Activated CD8-positive, alpha-beta memory T cell treated with anti-CD3 and anti-CD28 coated beads for 4 hours (primary cell): ENCODE measurements around the gene OSBPL2.

Experiments used
- DNase-seq, 2 donors: peaks; one replicate each; pipeline ENCODE4 v3.0.0-alpha.2; 2020; ENCODE audit warnings: low read depth in 2 of 2

Gene OSBPL2

DNA sequence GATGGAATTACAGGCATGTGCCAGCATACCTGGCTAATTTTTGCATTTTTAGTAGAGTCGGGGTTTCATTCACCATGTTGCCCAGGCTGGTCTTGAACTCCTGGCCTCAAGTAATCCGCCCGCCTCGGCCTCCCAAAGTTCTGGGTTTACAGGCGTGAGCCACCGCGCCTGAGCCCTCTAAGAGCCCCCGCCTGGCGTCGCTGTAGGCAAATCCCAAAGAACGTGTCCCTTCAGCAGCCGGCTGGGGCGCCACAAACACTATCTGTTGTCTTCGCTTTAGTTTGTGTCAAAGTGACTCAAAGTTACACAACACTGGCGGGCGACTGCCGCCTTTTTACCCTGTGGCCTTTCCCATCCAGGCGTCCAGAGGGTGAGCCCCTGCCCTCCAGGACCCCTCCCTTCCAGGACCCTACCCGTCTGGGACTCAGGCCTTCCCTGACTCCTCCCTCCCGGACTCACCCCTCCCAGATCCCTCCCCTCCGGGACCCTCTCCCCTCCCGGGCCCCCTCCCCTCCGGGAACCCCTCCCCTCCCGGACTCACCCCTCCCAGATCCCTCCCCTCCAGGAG, 63.5 kb downstream of the OSBPL2 start:
- peak; percentile 66 to 71 for DNase-seq

DNA sequence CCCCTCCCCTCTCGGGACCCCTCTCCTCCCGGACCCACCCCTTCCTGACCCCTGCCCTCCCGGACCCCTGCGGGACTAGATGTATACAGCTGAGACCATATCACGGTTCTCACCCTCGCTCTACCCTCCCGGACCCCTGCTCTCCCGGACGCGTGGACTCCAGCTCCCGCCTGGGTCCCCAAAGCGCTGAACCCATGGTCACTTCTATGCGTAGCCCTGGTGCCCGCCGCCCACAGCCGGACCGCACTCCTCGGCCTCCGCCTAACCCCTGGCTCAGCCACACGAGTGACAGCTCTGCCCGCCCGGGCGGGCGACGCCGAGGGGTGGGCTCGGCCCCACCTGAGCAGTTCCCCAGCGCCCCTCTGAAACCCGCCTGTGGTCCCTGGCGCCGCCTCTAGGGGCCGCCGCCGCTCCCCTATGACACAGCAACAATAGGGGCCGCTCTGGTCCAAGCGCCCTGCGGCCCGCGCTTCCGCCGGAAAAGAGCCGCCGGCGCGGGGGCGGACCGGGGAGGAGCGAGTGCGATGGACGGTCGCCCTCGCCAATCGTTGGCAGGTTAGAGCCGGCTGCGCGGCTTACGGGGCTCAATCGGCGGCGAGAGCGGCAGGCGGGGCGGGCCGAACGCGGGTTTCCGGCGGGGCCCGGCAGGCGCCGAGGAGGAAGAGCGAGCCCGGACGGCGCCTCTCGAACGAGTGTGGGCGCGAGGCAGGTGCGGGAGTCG, 64.2 kb downstream of the OSBPL2 start, which contains the start of gene ADRM1:
ADRM1 (plus strand) TSS at position 657 of the 721 bp plus-strand sequence. CDS start 572 bp downstream, outside the sequence.
- peak; percentile 89 to 92 for DNase-seq

DNA sequence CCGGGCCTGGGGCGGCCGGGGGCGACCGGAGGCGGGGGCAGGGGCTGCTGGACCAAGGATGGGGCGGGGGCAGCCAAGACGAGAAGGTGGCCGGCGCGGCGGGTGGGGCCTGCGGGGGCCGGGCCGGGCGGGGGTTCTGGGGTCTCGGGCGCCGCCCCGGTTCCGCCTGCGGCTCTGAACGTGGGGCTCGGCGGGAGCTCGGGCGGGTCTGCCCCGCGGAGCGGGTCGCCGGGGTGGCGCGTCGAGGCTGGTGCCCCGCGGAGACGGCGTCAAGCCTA, 64.7 kb downstream of the OSBPL2 start:
- no peak for DNase-seq

DNA sequence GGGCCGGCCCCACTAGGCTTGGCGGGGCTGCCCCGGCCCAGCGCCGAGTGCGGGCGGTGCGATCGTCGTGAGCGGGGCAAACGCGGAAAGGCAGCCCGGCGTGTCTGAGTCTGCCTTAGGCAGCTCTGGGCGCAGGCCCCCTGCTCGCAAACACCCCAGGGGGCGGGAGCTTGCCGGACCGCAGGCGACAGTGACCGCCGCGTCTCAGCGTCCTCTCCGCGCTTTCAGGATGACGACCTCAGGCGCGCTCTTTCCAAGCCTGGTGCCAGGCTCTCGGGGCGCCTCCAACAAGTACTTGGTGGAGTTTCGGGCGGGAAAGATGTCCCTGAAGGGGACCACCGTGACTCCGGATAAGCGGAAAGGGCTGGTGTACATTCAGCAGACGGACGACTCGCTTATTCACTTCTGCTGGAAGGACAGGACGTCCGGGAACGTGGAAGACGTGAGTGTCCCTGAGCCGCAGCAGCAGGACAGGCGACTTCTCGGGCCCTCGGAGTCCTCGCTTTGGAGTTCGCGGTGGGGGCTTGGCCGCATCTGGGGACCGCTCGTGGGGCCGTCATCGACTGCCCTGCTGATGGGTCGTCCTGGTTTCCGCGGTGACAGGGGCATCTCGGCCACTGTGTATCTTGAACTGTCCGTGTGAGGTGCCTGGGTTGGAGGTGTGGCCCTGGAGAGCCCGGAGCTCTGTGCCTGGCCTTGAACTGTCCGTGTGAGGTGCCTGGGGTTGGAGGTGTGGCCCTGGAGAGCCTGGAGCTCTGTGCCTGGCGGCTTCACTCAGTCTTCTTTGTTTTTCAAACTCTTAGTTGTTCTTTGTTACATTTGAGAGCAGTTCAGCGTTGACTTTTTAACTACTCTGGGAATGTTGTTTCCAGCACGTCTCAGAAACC, 65.3 kb downstream of the OSBPL2 start:
- DNase-seq: no peak

DNA sequence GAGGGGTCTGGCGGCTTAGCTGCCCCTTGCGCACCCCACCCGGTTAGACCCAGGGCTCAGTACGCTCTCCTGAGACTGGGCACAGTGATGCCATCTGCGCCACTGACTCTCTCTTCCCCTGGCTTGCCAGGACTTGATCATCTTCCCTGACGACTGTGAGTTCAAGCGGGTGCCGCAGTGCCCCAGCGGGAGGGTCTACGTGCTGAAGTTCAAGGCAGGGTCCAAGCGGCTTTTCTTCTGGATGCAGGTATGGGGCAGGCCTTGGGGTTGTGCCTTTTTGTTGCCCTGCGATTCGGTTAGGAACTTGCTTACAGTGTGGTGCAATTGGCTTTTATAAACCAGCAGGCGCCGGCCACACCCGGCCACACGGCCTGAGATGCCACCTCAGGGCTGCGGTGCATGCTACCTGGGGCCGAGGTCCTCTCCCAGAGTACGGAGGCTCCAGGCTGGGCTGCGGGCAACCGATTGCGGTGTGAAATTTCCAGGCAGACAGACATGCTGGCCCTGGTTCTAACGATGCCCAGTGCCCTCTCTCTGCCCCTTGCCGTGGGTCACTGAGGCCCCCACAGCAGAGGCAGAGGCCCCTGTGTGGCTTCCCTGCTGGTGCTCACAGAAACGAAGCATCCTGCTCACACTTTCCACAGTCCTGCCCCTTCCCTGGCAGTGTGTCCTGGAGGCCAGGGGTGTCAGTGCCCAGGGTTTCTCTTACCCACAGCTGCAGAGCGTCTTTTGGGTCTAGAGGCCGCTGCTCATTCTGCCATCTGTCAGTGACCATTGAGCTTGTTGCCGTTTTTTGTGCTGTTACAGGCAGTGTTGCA, 66.2 kb downstream of the OSBPL2 start:
- no peak for DNase-seq

DNA sequence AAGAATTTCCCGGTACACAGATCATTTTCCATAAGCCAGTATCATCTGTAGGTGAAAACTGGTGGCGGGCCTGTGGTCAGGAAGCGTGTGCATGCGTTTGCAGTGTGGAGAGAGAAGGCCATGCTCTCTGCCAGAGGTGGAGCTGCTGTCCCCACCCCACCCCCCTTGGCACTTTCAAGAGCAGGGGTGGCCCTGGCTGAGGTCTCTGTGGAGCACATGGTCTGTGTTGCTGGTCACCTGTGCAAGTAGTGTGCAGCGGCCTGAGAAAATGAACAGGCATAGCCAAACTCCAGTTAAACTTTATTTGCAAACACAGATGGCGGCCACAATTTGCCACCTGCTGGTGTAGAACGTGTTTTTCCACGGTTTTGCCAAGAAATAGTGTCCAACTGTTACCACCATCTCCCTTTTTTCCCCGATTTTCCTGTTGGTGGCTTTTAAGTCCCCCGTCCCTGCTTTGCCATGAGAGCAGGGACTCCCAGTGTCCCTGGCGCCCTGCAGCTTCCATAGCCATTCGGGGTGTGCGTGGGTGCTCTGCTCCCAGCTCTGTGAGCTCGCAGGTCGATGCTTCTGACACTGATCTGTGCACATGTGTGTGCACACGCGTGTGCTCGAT, 66.9 kb downstream of the OSBPL2 start:
- no peak for DNase-seq

DNA sequence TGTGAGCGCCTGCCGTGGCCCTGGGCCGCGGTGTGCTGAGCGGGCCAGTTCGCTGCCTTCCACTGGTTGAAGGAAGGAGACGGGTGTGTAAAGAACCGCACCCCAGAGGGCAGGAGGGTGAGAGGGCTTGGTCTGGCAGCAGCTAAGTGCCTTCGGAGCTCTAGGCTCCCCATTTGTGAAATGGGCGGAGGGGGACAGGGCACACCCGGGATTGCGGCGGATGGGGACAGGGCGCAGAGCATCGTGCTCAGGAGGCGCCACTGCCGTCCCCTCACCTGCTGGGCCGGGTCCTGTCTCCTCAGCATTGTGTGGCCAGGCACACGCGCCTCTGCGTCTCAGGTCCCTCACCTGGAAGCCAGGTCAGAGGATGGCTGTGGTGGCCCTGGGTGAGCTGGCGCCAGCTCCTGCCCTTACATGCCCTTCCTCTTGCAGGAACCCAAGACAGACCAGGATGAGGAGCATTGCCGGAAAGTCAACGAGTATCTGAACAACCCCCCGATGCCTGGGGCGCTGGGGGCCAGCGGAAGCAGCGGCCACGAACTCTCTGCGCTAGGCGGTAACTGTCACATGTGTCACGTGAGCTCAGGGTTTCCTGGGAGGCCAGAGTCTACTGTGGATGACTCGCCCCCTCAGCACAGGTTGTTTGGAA, 67.6 kb downstream of the OSBPL2 start:
- DNase-seq: no peak

DNA sequence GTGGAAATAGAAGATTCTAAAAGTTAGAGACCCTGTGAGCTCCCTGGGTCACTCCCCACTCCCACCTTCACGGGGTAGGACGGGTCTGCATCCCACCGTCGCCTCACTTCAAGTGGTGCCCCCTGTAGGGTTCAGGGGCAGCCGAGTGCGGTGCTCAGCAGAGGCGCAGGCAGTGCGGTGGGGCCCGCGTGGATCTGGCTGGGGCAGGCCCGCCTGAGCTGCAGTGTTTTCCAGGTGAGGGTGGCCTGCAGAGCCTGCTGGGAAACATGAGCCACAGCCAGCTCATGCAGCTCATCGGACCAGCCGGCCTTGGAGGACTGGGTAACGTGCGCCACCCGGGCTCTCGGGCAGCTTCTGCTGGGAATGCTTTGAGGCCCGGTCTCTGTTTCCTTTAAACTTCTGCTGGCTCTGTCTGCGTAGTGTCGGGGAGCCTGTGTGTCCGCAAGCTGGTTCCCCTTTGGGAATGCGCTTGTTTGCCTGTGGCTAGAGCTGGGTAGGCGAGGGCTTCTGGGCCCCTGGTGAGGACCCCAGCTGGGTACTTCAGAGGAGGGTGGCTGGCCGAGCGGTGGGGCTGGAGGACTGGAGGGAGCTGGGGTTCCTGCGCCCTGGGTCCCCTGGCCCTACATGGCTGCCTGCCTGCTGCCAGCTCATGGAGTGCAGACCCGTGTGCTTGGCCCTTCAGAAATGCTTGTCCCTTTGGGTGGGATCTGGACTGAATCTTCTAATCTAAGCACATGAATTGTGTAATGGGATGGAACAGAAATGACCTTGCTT, 68.3 kb downstream of the OSBPL2 start:
- no peak for DNase-seq

DNA sequence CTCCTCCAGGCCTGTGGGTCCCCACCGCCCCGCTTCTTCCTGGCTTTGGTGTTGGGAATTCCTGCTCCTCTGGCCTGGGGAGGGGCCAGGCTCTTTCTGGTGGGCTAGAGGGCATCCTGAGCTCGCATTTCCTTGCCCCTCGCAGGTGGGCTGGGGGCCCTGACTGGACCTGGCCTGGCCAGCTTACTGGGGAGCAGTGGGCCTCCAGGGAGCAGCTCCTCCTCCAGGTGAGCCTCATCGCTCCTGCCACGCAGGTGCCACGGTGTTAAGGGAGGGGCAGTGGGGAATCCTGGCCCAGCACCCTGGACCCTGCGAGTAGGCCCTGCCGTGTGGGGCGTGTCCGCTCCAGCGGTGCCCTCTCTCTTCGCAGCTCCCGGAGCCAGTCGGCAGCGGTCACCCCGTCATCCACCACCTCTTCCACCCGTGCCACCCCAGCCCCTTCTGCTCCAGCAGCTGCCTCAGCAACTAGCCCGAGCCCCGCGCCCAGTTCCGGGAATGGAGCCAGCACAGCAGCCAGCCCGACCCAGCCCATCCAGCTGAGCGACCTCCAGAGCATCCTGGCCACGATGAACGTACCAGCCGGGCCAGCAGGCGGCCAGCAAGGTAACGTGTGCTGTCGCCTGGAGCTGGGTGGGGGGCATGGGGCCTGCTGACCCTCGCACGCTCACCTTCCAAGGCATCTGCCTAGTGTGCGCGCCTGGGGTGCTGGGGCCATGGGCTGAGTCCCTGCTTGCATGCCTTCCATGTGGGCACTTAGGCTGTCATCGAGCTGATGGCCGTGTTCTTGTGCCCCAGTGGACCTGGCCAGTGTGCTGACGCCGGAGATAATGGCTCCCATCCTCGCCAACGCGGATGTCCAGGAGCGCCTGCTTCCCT, 69.1 kb downstream of the OSBPL2 start:
- no peak for DNase-seq

DNA sequence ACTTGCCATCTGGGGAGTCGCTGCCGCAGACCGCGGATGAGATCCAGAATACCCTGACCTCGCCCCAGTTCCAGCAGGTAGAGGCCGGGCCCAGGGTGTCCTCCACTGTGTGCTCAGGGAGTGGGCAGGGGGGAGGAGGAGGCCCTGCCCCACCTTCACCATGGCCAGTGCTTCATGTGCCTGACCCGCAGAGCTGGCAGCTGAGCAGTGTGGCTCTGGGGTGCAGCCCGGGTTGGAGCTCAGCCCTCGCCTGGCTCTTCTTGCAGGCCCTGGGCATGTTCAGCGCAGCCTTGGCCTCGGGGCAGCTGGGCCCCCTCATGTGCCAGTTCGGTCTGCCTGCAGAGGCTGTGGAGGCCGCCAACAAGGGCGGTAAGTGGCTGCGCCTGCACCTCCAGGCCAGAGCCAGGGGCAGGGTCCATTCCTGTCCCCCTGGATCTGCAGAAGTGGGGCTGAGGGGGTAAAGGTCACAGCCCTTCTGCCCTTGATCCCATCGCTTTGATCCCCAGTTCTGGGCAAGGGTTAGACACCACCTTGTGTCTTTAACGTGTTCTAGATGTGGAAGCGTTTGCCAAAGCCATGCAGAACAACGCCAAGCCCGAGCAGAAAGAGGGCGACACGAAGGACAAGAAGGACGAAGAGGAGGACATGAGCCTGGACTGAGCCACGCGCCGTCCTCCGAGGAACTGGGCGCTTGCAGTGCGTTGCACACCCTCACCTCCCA, 69.9 kb downstream of the OSBPL2 start:
- DNase-seq: no peak

DNA sequence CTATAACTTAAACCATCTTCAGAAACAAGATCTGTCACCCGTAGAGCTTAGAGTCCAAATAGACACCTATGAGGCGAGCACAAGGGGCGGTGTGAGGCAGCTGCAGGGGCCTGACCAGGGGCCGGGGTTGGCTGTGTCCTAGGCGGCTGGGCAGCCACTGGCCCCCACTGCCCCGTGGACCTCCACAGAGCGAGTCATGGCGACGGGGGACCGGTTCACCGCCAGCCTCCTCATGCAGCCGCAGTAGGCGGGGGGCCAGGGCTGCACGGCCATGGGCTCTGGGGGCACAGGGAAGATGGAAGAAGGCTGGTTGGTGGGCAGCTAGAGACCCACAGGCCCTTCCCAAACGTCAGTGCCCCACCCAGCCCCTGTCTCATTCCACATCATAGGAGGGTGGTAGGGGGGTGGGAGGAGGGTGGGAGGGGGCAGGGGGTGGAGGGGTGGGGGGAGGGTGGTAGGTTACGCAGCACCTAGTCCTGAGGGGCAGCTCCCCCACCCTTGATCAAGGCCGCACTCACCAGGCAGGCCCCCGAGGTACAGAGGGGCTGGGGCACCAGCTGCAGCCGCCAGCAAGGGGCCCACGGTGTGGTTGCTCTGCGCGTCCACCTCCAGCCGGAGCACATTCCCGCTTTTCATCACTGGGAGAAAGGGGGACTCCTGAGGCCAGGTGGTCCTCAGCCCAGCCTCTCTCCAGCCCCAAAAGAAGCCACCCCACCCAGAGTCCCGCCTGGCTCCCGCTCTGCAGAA, 71.0 kb downstream of the OSBPL2 start:
- DNase-seq: no peak

DNA sequence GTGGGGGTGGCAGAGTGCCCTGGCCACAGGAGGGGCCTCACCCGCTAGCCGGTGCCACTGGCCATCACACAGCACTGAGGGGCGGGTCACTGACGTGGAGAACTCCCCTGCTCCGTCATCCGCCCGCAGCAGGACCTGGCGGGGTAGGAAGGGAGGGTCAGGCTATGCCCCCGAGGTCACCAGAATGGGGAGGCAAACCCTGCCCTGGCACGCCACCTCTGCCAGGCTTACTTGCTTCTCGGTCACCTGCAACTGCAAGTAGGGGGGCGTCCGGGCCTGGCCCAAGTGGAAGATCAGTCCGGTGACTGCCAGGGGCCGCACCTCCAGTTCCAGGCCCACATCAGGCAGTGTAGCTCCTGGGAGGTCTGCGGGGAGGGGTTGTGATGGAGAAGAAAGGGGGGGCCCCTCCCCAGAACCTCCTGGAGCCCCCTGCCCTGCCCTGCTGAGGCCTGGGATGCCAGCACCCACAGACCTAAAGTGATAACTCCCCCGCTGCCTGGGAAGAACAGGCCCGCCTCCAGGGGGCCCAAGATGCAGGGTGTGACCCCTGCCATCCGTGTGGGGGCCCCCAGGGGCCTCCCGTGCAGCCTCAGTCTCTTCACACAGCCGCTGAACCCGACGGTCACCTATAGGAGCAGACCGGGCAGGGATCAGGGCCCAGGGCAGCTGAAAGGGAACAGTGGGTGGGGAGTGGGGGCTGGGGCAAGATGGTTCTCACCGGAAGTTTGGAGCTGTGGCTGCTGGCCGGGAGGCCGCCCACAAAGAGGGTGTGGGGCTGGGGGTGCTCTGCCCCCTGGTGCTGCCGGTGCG, 71.8 kb downstream of the OSBPL2 start:
- DNase-seq: no peak

DNA sequence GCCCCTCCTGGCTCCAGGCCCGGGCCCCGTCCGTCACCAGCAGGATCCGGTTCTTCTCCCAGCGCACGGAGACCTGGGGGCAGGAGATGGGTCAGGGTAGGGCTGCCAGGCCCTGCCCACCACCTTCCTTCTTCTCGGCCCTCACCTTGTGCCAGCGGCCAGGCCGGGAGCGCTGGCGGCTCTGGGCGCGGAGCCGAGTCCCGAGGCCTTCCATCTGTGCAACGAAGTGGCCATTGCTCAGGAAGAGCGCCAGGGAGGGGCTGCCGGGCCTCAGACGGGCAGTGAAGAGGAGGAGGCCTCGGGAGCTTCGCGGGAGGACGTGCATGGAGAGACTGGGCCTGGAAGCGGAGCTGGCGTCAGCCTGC, 72.4 kb downstream of the OSBPL2 start:
- DNase-seq: no peak

DNA sequence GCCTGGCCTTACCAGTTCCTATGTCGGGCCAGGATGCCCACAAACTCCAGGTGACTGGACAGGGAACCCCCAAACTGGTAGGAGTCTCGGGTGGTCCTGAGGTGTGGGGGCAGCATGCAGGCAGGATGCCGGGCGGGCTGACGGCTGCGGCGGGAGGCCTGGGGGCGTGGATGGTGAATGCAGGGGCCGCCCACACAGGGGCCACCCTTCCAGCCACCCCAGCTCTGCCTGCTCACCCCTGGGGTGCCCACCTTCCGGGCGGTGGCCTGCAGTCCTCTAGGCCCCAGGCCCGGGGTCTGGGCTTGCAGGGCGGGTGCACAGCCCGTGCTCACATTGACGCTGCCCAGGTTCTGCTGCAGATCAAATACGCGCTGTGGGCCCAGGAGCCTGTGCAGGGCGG, 72.8 kb downstream of the OSBPL2 start:
- DNase-seq: no peak

DNA sequence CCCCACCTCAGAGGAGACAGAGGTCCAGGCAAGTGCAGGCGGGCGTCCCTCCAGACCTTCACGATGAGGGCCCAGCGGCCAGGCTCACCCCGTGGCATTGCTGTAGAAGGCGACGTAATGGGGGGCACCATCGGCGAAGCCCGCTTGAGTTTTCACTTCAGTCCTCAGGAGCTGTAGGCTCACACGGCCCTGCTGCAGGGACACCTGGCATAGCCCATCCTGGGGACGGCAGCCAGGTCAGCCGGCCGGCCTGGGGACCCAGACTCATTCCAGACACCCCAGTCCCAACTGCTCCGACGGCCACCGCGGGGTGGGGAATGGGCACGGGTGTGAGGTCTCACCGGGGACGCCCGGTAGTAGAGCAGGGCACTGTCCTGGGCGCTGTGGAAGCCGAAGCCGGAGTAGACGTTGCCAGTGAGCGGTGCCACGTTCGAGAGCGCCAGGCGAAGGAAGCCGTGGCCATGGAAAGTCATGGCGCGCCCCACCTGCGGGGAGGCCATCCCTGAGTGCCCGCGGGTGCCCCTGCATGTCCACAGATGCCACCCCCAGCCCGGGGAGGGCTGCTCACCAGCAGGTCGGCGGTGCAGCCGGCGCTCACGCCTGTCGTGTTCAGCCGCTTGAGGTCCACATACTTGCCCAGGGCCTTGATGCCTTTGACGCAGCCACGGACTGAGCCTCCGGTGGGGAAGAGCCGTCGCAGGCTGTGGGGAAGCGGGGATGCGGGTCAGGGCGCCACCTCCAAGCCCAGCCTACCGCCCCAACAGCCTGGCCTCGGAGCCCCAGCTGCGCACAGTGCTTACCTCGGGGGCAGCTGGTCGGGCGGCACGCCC, 73.7 kb downstream of the OSBPL2 start:
- no peak for DNase-seq

DNA sequence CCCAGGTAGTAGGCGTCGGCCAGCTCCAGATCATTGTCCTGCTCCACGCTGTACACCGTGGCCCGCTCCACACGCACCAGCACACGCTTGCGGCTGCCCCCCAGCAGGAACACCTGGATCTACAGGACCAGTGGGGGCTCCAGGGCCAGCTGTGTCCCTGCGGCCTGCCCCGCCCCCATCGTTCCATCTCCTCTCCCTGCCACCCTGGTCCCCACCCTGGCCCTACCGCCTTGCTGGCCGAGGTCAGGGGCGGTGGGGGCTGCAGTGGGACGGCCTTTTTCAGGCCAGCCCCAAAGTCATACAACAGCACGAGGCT, 74.3 kb downstream of the OSBPL2 start:
- DNase-seq: no peak
